Vagina (tissue), 2 donors: Measurements from ENCODE around the gene KDM8.

ENCODE experiments used
- CTCF ChIP-seq, 3 experiments: fragments of 450-650 bp in 2 of 3; fragments of 200-600 bp in 1 of 3; sonication (generic) in 1 of 3; IDR thresholded peaks; one replicate each; pipeline ENCODE4 v1.5.1; 2017 to 2019; ENCODE audit warnings: antibody characterized with exemption in 3 of 3, mild to moderate bottlenecking in 2 of 3, moderate library complexity in 2 of 3
- POLR2A ChIP-seq, 2 donors: fragments of 450-650 bp; IDR thresholded peaks; one replicate each; pipeline ENCODE4 v1.6.1; 2017; ENCODE audit warnings: antibody characterized with exemption in 2 of 2, mild to moderate bottlenecking in 2 of 2, moderate library complexity in 2 of 2
- POLR2AphosphoS5 ChIP-seq, 2 donors: sonication (generic); formaldehyde crosslinking; IDR thresholded peaks; one replicate each; pipeline ENCODE4 v1.9.0; 2017; ENCODE audit warnings: antibody characterized with exemption in 2 of 2, mild to moderate bottlenecking in 2 of 2, low read depth in 1 of 2; ENCODE audit not compliant: insufficient read depth in 1 of 2

GRCh38 chr16:27246439-27246838 lies 43.1 kb downstream of the KDM8 start:
- no peak for TF ChIP-seq CTCF (IDR thresholded peaks at IDR 0.05)
- TF ChIP-seq POLR2A (IDR thresholded peaks at IDR 0.05): no peak
- TF ChIP-seq POLR2AphosphoS5 (IDR thresholded peaks at IDR 0.05; ENCODE audit: insufficient read depth in 1 of 2, low read depth in 1 of 2): no peak
